SK-MEL-5 (cell line): ENCODE data around the gene GABARAP. TPM values are rescaled to one million over a fixed set of nuclear protein-coding genes. Genes with fewer than 3 reads are reported as not detected.
A peak's percentile ranks its signal among the peaks of the same experiment; 100 is the strongest.

Experiments used
- DNase-seq: peaks from one replicate; pipeline ENCODE4 v3.0.0-alpha.2; 2016; ENCODE audit warnings: low read depth, low spot score
- in situ Hi-C: cut with HindIII; loops from 2 replicates; pipeline ENCODE4 v1.10.0; 2016; ENCODE audit warnings: low sequenced_read_pairs, high pct_unique_total_duplicates, low pct_unique_long_range_greater_than_20kb
- small RNA-seq, 2 experiments: library from RNA; depleted of rRNA; stranded (forward); fragments of <200 nt; gene quantifications; one replicate each; pipeline ENCODE3, GENCODE V24; 2014
- total RNA-seq: library from RNA; depleted of rRNA; stranded (reverse); fragments of >200 nt; shearing (Covaris generic); gene quantifications from 2 replicates; pipeline ENCODE4 v1.2.3, GENCODE V29; 2014; rRNA removed

The GABARAP gene
- total RNA-seq, 1 experiment from 2014 or later, result 237 TPM

GRCh38 chr17:7196651-7197401 is 45.4 kb downstream of the GABARAP start:
- no peak for DNase-seq
- in situ Hi-C loops, result no loop called here

- DNase-seq, result no peak
- in situ Hi-C loops, result no loop called here
Observed at GRCh38 chr17:7195971-7196370, 46.3 kb downstream of the GABARAP start.

- DNase-seq, result no peak
- in situ Hi-C loops, result no loop called here
Observed at GRCh38 chr17:7192271-7192937, 49.8 kb downstream of the GABARAP start.

GRCh38 chr17:7191571-7192270 is 50.5 kb downstream of the GABARAP start:
- in situ Hi-C loops, result no loop called here
- peak; percentile 74 for DNase-seq

DNA sequence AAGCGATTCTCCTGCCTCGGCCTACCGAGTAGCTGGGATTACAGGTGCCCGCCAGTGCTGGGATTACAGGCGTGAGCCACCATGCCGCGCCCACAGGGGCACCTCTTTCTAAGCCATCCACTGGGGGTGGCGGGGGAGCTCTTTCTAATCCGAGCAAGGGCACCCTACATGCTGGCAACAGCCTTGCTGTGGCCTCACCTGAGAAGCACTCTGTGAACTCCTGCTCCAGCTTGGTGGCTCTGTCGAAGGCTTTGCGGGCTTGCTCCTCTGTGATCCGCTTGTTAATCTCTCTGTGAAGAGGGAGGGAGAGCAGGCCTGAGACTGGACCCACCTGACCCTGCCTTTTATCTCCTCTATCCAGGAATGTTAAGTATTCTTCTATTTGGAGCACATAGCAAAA is 51.2 kb downstream of the GABARAP start:
- no peak for DNase-seq
- in situ Hi-C loops, result no loop called here

DNA sequence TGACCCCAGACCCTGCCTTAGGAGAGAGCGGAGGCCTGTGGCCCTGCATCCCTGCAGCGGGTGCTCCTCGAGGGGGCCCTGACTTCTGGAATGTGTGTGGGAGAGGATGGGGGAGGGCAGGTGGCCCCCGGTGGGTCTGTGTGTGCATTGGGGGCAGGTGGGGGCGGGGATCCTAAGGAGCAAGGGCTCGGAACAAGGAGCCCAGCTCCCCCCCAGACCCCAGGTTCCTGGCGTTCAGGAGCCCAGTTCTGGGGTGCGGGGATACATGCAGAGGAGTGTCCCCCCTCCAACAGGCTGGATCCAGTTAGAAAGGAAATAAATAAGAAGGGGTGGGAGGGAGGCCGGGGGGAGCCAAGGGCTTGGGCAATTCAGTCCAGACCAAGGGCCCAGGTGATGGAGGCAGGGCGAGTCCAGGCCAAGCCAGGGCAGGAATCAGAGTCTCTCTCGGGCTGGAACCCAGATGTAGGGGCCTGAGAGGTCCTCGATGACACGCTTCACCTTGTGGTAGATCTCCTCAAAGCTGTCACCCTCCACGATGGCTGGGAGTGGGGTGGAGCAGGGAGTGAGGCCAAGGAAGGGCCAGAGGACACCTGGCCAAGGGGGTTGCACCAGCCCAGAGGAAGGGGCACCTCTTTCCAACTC is 51.9 kb downstream of the GABARAP start:
- no peak for DNase-seq
- in situ Hi-C loops, result no loop called here

Small RNA genes within 50 kb of the gene (small RNA-seq; reads per million reads assigned to genes)
- 0 reads per million in 2 experiments for gene AC120057.4
- gene MIR324, result 0.12 to 4.7 reads per million in 2 experiments
- 0 reads per million in 2 experiments for gene RF00019

Other genes with a start within 250 kb of the GABARAP start
- not detected in 2 replicates for gene ALOX12, start 246.4 kb downstream of the GABARAP start, total RNA-seq
- gene RNASEK, start 229.8 kb downstream of the GABARAP start, total RNA-seq, result 882 and 947 TPM in 2 replicates
- gene BCL6B, start 219.4 kb downstream of the GABARAP start, total RNA-seq, result not detected in 2 replicates
- gene SLC16A13, start 206.4 kb downstream of the GABARAP start, total RNA-seq, result 0.61 and 0.64 TPM in 2 replicates
- not detected in 2 replicates for gene SLC16A11, start 198.4 kb downstream of the GABARAP start, total RNA-seq
- not detected in 2 replicates for gene CLEC10A, start 162.2 kb downstream of the GABARAP start, total RNA-seq
- not detected in 2 replicates for gene ASGR2, start 127.6 kb downstream of the GABARAP start, total RNA-seq
- gene ASGR1, start 63.1 kb downstream of the GABARAP start, total RNA-seq, result 0.21 and 0.56 TPM in 2 replicates
- 3.7 and 3.9 TPM in 2 replicates for gene DLG4, start 22.6 kb downstream of the GABARAP start, total RNA-seq
- 123 and 148 TPM in 2 replicates for gene ACADVL, start 22.5 kb downstream of the GABARAP start, total RNA-seq
- 86.9 and 91.5 TPM in 2 replicates for gene DVL2, start 7.9 kb downstream of the GABARAP start, total RNA-seq
- gene PHF23, start 3.0 kb downstream of the GABARAP start, total RNA-seq, result 69.0 and 81.3 TPM in 2 replicates
- gene CTDNEP1, start 9.3 kb upstream of the GABARAP start, total RNA-seq, result 26.9 and 29.2 TPM in 2 replicates
- gene ELP5, start 9.8 kb upstream of the GABARAP start, total RNA-seq, result 43.8 and 58.7 TPM in 2 replicates
- not detected in 2 replicates for gene CLDN7, start 20.0 kb upstream of the GABARAP start, total RNA-seq
- gene SLC2A4, start 39.3 kb upstream of the GABARAP start, total RNA-seq, result 0.79 and 1.1 TPM in 2 replicates
- gene YBX2, start 52.2 kb upstream of the GABARAP start, total RNA-seq, result 0.08 and 0.59 TPM in 2 replicates
- gene EIF5A, start 65.2 kb upstream of the GABARAP start, total RNA-seq, result 839 and 914 TPM in 2 replicates
- 73.7 and 74.8 TPM in 2 replicates for gene GPS2, start 72.9 kb upstream of the GABARAP start, total RNA-seq
- gene NEURL4, start 86.9 kb upstream of the GABARAP start, total RNA-seq, result 13.6 and 19.4 TPM in 2 replicates
- 0.03 TPM in 1 of 2 replicates, not detected in the other for gene ACAP1, start 94.1 kb upstream of the GABARAP start, total RNA-seq
- gene KCTD11, start 109.7 kb upstream of the GABARAP start, total RNA-seq, result 2.0 and 2.5 TPM in 2 replicates
- not detected in 2 replicates for gene TMEM95, start 112.7 kb upstream of the GABARAP start, total RNA-seq
- 0.24 TPM in 1 of 2 replicates, not detected in the other for gene TNK1, start 138.6 kb upstream of the GABARAP start, total RNA-seq
- gene PLSCR3, start 152.1 kb upstream of the GABARAP start, total RNA-seq, result 5.1 and 9.6 TPM in 2 replicates
- 147 and 188 TPM in 2 replicates for gene TMEM256, start 161.6 kb upstream of the GABARAP start, total RNA-seq
- gene NLGN2, start 165.4 kb upstream of the GABARAP start, total RNA-seq, result 0.55 and 1.7 TPM in 2 replicates
- not detected in 2 replicates for gene SPEM1, start 177.9 kb upstream of the GABARAP start, total RNA-seq
- not detected in 2 replicates for gene SPEM2, start 183.2 kb upstream of the GABARAP start, total RNA-seq
- not detected in 2 replicates for gene SPEM3, start 186.4 kb upstream of the GABARAP start, total RNA-seq
- 6.8 and 7.0 TPM in 2 replicates for gene TMEM102, start 193.0 kb upstream of the GABARAP start, total RNA-seq
- 0.45 and 0.61 TPM in 2 replicates for gene FGF11, start 197.1 kb upstream of the GABARAP start, total RNA-seq
- 3.3 and 4.5 TPM in 2 replicates for gene CHRNB1, start 202.6 kb upstream of the GABARAP start, total RNA-seq
- gene ZBTB4, start 237.2 kb upstream of the GABARAP start, total RNA-seq, result 14.3 and 14.6 TPM in 2 replicates
- not detected in 2 replicates for gene SLC35G6, start 239.0 kb upstream of the GABARAP start, total RNA-seq
- 20.6 and 24.0 TPM in 2 replicates for gene POLR2A, start 241.9 kb upstream of the GABARAP start, total RNA-seq